AG10803 (cell line): Measurements from ENCODE around the gene PRUNE2.
A peak's percentile ranks its signal among the peaks of the same experiment; 100 is the strongest.

ENCODE experiments used
- DNase-seq: peaks from one replicate; pipeline ENCODE4 v3.0.0; 2010; ENCODE audit warnings: low read depth
- H3K4me3 ChIP-seq: 2 replicates; pipeline ENCODE4 v1.5.1; 2011; ENCODE audit warnings: mild to moderate bottlenecking, low read length, control low read depth
- TF ChIP-seq, protein P1 (sequence below): conservative IDR thresholded peaks from 2 replicates; pipeline ENCODE4 v1.5.1; 2011; ENCODE audit warnings: mild to moderate bottlenecking, low read length, control low read depth, inconsistent platforms

PRUNE2 gene

DNA sequence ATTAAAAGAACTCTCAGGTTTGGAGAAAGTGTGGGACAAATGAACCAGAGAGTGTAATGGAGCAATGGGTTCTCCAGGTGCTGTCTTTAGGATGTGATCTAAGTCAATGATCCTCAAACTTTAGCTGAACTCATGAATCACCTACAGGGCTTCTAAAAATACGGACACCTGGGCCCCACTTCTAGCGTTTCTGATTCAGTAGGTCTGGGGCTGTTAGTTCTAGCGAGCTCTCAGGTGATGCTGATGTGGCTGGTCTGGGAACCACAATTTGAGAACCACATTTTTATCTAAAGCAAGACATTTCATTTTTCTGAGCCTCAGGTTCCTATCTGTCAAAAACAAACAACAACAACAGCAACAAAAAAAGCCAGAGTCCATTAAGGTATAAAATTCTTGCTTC is 176.8 kb downstream of the PRUNE2 start:
- TF ChIP-seq, protein P1, sequence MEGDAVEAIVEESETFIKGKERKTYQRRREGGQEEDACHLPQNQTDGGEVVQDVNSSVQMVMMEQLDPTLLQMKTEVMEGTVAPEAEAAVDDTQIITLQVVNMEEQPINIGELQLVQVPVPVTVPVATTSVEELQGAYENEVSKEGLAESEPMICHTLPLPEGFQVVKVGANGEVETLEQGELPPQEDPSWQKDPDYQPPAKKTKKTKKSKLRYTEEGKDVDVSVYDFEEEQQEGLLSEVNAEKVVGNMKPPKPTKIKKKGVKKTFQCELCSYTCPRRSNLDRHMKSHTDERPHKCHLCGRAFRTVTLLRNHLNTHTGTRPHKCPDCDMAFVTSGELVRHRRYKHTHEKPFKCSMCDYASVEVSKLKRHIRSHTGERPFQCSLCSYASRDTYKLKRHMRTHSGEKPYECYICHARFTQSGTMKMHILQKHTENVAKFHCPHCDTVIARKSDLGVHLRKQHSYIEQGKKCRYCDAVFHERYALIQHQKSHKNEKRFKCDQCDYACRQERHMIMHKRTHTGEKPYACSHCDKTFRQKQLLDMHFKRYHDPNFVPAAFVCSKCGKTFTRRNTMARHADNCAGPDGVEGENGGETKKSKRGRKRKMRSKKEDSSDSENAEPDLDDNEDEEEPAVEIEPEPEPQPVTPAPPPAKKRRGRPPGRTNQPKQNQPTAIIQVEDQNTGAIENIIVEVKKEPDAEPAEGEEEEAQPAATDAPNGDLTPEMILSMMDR, result no peak
- DNase-seq, result no peak
- H3K4me3 ChIP-seq, result no peak overlapping the region

DNA sequence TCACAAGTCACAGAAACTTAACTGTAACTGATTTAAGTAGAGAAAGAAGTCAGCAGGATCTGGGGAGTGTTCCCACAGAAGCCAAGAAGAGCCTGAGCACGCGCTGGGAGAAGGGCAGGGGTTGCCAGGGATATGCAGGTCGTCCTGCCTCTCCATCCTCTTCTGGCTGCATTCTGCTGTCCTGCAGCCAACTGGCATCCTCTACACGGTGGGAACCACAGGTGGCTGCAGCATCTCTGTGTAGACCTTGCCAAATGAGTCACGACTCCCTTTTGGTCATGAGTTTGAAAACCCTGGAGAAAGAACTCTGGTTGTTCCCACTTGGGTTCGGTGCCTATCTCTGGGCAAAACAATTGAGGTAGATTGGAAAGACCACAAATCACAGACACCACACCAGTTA is 180.0 kb downstream of the PRUNE2 start:
- DNase-seq, result no peak

DNA sequence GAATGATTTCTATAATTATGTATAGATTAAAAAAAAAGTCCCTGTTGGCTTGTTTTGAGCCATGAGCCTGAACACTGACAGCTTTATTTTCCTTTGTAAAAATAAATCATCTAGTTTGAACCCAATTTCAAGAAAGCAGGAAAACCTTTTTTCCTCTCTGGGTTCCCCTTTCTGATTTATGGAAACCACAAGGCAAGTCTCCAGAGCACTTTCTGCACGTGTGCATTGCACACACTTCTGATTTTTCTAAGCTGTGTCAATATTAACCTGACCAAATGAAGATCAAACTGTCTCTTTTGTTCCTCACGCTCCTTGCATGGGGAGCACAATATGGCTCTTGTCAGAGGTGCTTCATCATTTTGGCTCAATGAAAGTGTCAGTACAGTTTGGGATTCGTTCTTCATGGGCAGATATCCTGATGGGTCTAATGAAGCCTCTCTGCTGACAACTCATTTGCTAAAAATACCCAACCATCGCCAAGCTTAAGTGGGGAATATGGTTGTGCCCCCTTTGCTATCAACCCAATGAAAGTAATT is 180.8 kb downstream of the PRUNE2 start:
- H3K4me3 ChIP-seq, result no peak overlapping the region
- no peak for DNase-seq
- TF ChIP-seq, protein P1, result no peak

More for the DNA sequence above, 180.0 kb downstream of the PRUNE2 start:
- H3K4me3 ChIP-seq, result no peak overlapping the region
- TF ChIP-seq, protein P1, result no peak

- TF ChIP-seq, protein P1, result no peak
- no peak overlapping the region for H3K4me3 ChIP-seq
- DNase-seq, result no peak
Measured at GRCh38 chr9:76720245-76720644, 185.7 kb downstream of the PRUNE2 start.

GRCh38 chr9:76718166-76718565 is 187.7 kb downstream of the PRUNE2 start:
- TF ChIP-seq, protein P1, result no peak; the same call in 1 of the 2 replicates
- no peak for DNase-seq
- H3K4me3 ChIP-seq, result no peak overlapping the region

- DNase-seq, result peak; percentile 41
- TF ChIP-seq, protein P1, result no peak
- no peak overlapping the region for H3K4me3 ChIP-seq
Measured at GRCh38 chr9:76717613-76718012, 188.3 kb downstream of the PRUNE2 start.

- TF ChIP-seq, protein P1, result no peak
- H3K4me3 ChIP-seq, result no peak overlapping the region
- no peak for DNase-seq
Measured at GRCh38 chr9:76717176-76717575, 188.7 kb downstream of the PRUNE2 start.
